Stomach (tissue), 9 donors: Measurements from ENCODE around the gene SYDE1. TPM values are rescaled to one million over a fixed set of nuclear protein-coding genes. Genes with fewer than 3 reads are reported as not detected.
"Not testable (repeated sequence)": the region's sequence is repeated elsewhere in the genome, so short reads cannot be mapped to it uniquely, and the experiment has no call there.

ENCODE experiments used
- DNase-seq, 2 donors: peaks; one replicate each; pipeline versions ENCODE4 v3.0.0 to v3.0.0-alpha.2; 2013 to 2019
- H3K27ac ChIP-seq, 5 donors: fragments of 200-600 bp in 4 of 5; sonication (generic) in 4 of 5; one replicate each; pipeline ENCODE4 v1.5.1; 2013 to 2019; ENCODE audit warnings: mild to moderate bottlenecking in 1 of 5, moderate library complexity in 1 of 5
- H3K27me3 ChIP-seq, 3 donors: fragments of 200-600 bp; sonication (generic); one replicate each; pipeline ENCODE4 v1.5.1; 2017 to 2019; ENCODE audit warnings: mixed run types in 1 of 3
- H3K36me3 ChIP-seq, 4 donors: fragments of 200-600 bp; sonication (generic); 1 replicate in 3 of 4; 2 replicates in 1 of 4; pipeline ENCODE4 v1.5.1; 2016 to 2019
- H3K4me1 ChIP-seq, 4 donors: fragments of 200-600 bp; sonication (generic); one replicate each; pipeline ENCODE4 v1.5.1; 2016 to 2019
- H3K4me3 ChIP-seq, 4 donors: fragments of 200-600 bp; sonication (generic) in 3 of 4; one replicate each; pipeline ENCODE4 v1.5.1; 2016 to 2019; ENCODE audit warnings: mild to moderate bottlenecking in 1 of 4
- H3K9me3 ChIP-seq, 4 donors: fragments of 200-600 bp; sonication (generic); one replicate each; pipeline ENCODE4 v1.5.1; 2016 to 2019
- EP300 ChIP-seq: sonication (generic); formaldehyde crosslinking; IDR thresholded peaks from one replicate; pipeline ENCODE4 v1.6.1; 2017; ENCODE audit warnings: antibody characterized with exemption
- POLR2A ChIP-seq, 4 donors: fragments of 450-650 bp; IDR thresholded peaks; one replicate each; pipeline ENCODE4 v1.6.1; 2016; ENCODE audit warnings: antibody characterized with exemption in 4 of 4, control low read depth in 2 of 4, mild to moderate bottlenecking in 1 of 4, moderate library complexity in 1 of 4
- POLR2AphosphoS5 ChIP-seq, 3 donors: sonication (generic); formaldehyde crosslinking; IDR thresholded peaks; one replicate each; pipeline ENCODE4 v1.6.1; 2016; ENCODE audit warnings: antibody characterized with exemption in 3 of 3
- WGBS, 5 donors: extraction: QIAGEN DNeasy Blood & Tissue Kit in 3 of 5; methylation state at CpG; one replicate each; pipeline versions ENCODE4 v1.1.5 to v1.1.7; 2013 to 2018; 5-methylcytosine and 5-hydroxymethylcytosine counted together
- intact Hi-C: fragments of 100-400 bp; cut with DNase I; formaldehyde crosslinking; loops from one replicate; pipeline ENCODE4 v1.15.1; 2023; ENCODE audit warnings: low total_unique reads
- polyA plus RNA-seq, 3 donors: library from polyadenylated mRNA; stranded (reverse); fragments of 200-250 nt; gene quantifications; one replicate each; pipeline ENCODE4 v1.2.3, GENCODE V29; 2013
- total RNA-seq, 5 donors: library from RNA; depleted of rRNA; stranded (reverse); fragments of >200 nt; gene quantifications; one replicate each; pipeline versions ENCODE4 v1.1.0 to v1.2.3, GENCODE V29; 2014 to 2016
- TF ChIP-seq, protein P1 (sequence below), 7 experiments: fragments of 450-650 bp in 4 of 7; fragments of 200-600 bp in 3 of 7; sonication (generic) in 3 of 7; IDR thresholded peaks; one replicate each; pipeline ENCODE4 v1.5.1; 2016 to 2019; ENCODE audit warnings: antibody characterized with exemption in 7 of 7, control low read depth in 2 of 7, mild to moderate bottlenecking in 1 of 7
- donor health status: healthy with polysubstance abuse.
- donor health status: Bipolar disorder and iron deficiency.
- donor health status: healthy.

Gene SYDE1
- total and polyA plus RNA-seq, 8 donors, result 2.0 to 19.6 (median 9.6) TPM

DNA sequence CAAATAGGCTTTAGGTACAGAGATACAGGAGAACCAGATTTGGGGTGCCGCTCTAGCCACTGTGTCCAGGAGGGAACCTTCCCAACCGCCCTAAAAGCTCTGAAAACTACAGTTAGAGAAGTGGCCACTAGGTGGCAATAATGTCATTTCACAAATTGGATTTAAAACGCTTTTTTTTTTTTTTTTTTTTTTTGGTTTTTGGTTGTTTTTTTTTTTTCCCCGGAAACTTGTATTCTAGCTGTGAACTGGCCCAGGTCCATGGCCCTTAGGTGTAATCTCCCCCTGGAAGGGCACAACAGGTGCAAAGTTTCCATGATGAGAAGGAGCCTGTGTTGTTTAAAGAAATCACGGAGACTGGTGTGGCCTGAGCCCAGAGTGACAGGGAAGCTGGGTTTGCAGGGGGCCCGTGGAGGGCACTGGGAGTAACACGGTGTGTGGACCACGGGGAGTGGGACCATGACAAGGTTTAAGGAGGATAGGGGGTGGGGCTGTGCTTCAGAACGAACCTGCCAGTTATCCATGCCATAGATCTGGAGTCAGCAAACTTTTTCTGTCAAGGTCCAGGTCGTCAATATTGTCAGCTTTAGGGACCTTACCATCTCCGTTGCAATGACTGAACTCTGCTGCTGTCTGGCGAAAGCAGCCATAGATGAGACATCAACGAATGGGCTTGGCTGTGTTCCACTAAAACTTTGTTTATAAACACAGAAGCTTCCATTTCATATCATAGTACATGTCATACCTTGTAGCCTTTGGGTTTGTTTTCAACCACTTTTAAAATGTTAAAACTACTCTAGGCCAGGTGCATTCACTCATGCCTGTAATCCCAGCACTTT lies 15.1 kb upstream of the SYDE1 start:
- TF ChIP-seq, protein P1, sequence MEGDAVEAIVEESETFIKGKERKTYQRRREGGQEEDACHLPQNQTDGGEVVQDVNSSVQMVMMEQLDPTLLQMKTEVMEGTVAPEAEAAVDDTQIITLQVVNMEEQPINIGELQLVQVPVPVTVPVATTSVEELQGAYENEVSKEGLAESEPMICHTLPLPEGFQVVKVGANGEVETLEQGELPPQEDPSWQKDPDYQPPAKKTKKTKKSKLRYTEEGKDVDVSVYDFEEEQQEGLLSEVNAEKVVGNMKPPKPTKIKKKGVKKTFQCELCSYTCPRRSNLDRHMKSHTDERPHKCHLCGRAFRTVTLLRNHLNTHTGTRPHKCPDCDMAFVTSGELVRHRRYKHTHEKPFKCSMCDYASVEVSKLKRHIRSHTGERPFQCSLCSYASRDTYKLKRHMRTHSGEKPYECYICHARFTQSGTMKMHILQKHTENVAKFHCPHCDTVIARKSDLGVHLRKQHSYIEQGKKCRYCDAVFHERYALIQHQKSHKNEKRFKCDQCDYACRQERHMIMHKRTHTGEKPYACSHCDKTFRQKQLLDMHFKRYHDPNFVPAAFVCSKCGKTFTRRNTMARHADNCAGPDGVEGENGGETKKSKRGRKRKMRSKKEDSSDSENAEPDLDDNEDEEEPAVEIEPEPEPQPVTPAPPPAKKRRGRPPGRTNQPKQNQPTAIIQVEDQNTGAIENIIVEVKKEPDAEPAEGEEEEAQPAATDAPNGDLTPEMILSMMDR (IDR thresholded peaks at IDR 0.05), result peak in 5 of 7 experiments; percentile 20 to 76 (median 66)
- TF ChIP-seq POLR2AphosphoS5 (IDR thresholded peaks at IDR 0.05), result no peak
- H3K4me1 ChIP-seq, result peaks cover 0 to 7% (median 5%) of the 10 kb centered on the region in 4 donors
- no peaks in the 10 kb centered on the region for H3K9me3 ChIP-seq
- intact Hi-C loops, result loop anchor here (5.0 kb wide), 1 partner anchor 60 kb away; no protein-coding TSS in a partner anchor
- peaks cover 0 to 11% (median 0%) of the 10 kb centered on the region in 3 donors for H3K27me3 ChIP-seq
- peak in 1 of 2 donors; percentile 86 for DNase-seq
- H3K27ac ChIP-seq, result no peak overlapping the region
- H3K36me3 ChIP-seq, result no peaks in the 10 kb centered on the region
- H3K4me3 ChIP-seq, result no peak overlapping the region
- 10 to 18% (median 16%) methylated on average over 13 of the region's 13 CpGs for WGBS, 5 donors

DNA sequence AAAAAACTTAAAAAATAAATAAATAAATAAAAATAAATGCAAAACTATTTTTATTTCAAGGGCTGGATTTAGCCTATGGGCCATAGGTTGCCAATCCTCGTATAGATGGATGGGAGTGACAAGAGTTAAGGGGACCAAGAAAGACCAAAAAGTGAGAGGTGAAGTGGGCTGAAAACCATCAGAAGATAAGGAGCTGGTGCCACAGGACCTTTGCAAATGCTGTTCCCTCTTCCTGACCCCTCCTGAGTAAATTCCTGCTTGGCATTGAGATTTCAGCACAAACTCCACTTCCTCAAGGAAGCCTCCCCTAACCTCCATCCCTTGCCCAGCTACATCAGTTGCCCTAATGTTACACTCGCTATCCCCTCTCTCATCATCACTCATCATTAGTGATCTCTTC lies 14.2 kb upstream of the SYDE1 start:
- Histone ChIP-seq H3K36me3 (no peaks in the 10 kb centered on the region), H3K4me1 (peaks cover 0 to 7% (median 5%) of the 10 kb centered on the region in 4 donors), H3K27ac (no peak overlapping the region), H3K9me3 (no peaks in the 10 kb centered on the region), H3K4me3 (no peak overlapping the region), H3K27me3 (peaks cover 0 to 4% (median 0%) of the 10 kb centered on the region in 3 donors)
- no peak for TF ChIP-seq POLR2AphosphoS5 (IDR thresholded peaks at IDR 0.05)
- TF ChIP-seq, protein P1 (IDR thresholded peaks at IDR 0.05), result no peak
- no peak for TF ChIP-seq POLR2A (IDR thresholded peaks at IDR 0.05)
- no peak for TF ChIP-seq EP300
- WGBS, 5 donors, result 76 to 87% (median 81%) methylated on average over 2 of the region's 2 CpGs
- intact Hi-C loops, result loop anchor here (5.0 kb wide), 1 partner anchor 59 kb away; no protein-coding TSS in a partner anchor
- DNase-seq, result no peak

DNA sequence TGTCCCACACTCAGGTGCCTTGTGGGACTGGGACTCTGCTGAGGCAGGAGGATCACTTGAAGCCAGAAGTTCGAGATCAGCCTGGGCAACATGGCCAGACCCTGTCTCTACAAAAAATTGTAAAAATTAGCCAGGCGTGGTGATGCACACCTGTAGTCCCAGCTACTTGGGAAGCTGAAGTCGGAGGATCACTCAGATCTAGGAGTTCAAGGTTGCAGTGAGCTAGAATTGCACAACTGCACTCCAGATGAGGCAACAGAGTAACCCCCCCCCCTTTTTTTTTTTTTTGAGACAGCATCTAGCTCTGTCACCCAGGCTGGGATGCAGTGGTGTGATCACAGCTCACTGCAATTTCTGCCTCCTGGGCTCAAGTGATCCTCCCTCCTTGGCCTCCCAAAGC lies 11.0 kb upstream of the SYDE1 start:
- no peaks in the 10 kb centered on the region for H3K9me3 ChIP-seq
- no peak overlapping the region for H3K4me3 ChIP-seq
- TF ChIP-seq POLR2A (IDR thresholded peaks at IDR 0.05) (no peak), EP300 (no peak)
- TF ChIP-seq, protein P1 (IDR thresholded peaks at IDR 0.05), result no peak
- 59 to 89% (median 74%) methylated on average over 3 of the region's 3 CpGs for WGBS, 5 donors
- H3K4me1 ChIP-seq, result peaks cover 0 to 7% (median 5%) of the 10 kb centered on the region in 4 donors
- intact Hi-C loops, result no loop called here
- H3K27ac ChIP-seq, result no peak overlapping the region
- H3K36me3 ChIP-seq, result no peaks in the 10 kb centered on the region
- DNase-seq, result no peak
- H3K27me3 ChIP-seq, result peaks cover 0 to 4% (median 0%) of the 10 kb centered on the region in 3 donors

DNA sequence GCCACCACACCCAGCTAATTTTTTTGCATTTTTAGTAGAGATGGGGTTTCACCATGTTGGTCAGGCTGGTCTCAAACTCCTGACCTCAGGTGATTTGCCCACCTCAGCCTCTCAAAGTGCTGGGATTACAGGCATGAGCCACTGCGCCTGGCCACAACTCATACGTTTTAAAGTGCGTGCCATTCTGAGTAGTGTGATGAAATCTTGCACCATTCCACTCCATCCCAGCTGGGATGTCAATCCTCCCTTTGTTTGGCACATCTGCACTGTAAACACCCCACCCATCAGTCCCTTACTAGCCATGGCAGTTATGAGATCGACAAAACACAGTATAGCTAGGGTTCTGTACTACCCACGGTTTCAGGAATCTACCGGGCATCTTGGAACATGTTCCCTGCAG lies 9.2 kb upstream of the SYDE1 start:
- intact Hi-C loops, H3K36me3 ChIP-seq, H3K27me3 ChIP-seq, H3K4me3 ChIP-seq, H3K4me1 ChIP-seq, DNase-seq, H3K27ac ChIP-seq, H3K9me3 ChIP-seq: not testable (repeated sequence)
- WGBS, 5 donors, result 80 to 88% (median 82%) methylated on average over 6 of the region's 6 CpGs

DNA sequence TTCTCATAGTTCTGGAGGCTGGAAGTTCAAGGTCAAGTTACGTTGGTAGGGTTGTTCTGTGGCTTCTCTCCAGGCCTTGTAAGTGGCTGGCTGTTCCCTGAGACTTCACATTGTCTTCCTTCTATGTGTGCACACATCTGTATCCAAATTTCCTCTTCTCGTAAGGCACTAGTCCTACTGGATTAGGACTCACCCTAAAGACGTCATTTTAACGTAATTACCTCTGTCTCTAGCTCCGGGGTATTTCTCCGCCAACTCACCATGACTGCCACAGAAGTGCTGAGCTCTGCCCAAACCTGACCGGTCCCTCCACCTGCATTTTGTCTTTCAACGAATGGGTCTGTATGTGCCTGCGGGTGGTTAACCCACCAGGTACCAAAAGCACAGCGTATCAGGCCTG lies 8.7 kb upstream of the SYDE1 start:
- Histone ChIP-seq H3K9me3 (peaks cover 2 to 8% (median 5%) of the 10 kb centered on the region in 4 donors), H3K27ac (no peak overlapping the region), H3K36me3 (no peaks in the 10 kb centered on the region), H3K4me3 (no peak overlapping the region), H3K27me3 (peaks cover 0 to 4% (median 0%) of the 10 kb centered on the region in 3 donors), H3K4me1 (no peaks in the 10 kb centered on the region)
- intact Hi-C loops, result no loop called here
- DNase-seq, result no peak
- no peak for TF ChIP-seq EP300
- TF ChIP-seq, protein P1 (IDR thresholded peaks at IDR 0.05), result no peak
- 74 to 83% (median 81%) methylated on average over 10 of the region's 10 CpGs for WGBS, 5 donors
